ENCODE data around the gene SETD1A. TPM values are rescaled to one million over a fixed set of nuclear protein-coding genes. Genes with fewer than 3 reads are reported as not detected.
"Not testable (repeated sequence)": the region's sequence is repeated elsewhere in the genome, so short reads cannot be mapped to it uniquely, and the experiment has no call there.

SETD1A gene
- total RNA-seq, 1 experiment from 2014 or later = 1.0 TPM

GRCh38 chr16:30929167-30929566 lies 28.4 kb upstream of the SETD1A start:
- no peak for DNase-seq (ENCODE audit: low read depth)

GRCh38 chr16:30930160-30930571 lies 27.4 kb upstream of the SETD1A start:
- DNase-seq (ENCODE audit: low read depth) = no peak

GRCh38 chr16:30931068-30931650 lies 26.4 kb upstream of the SETD1A start:
- DNase-seq (ENCODE audit: low read depth) = no peak

- DNase-seq (ENCODE audit: low read depth) = peak; percentile 53
Measured at GRCh38 chr16:30934827-30935557, 22.6 kb upstream of the SETD1A start.

- DNase-seq (ENCODE audit: low read depth) = no peak
Measured at GRCh38 chr16:30937692-30938091, 19.9 kb upstream of the SETD1A start.

GRCh38 chr16:30939571-30939970 lies 18.0 kb upstream of the SETD1A start:
- DNase-seq (ENCODE audit: low read depth) = not testable (repeated sequence)

GRCh38 chr16:30941600-30942425 lies 15.7 kb upstream of the SETD1A start:
- peak; percentile 72 for DNase-seq (ENCODE audit: low read depth)

- no peak for DNase-seq (ENCODE audit: low read depth)
Measured at GRCh38 chr16:30942426-30942806, 15.1 kb upstream of the SETD1A start.

- DNase-seq (ENCODE audit: low read depth) = no peak
Measured at GRCh38 chr16:30944352-30944751, 13.2 kb upstream of the SETD1A start.

GRCh38 chr16:30946671-30947540 lies 10.6 kb upstream of the SETD1A start:
- no peak for DNase-seq (ENCODE audit: low read depth)

- no peak for DNase-seq (ENCODE audit: low read depth)
Measured at GRCh38 chr16:30947541-30947858, 10.1 kb upstream of the SETD1A start.

GRCh38 chr16:30947859-30948666 lies 9.5 kb upstream of the SETD1A start:
- peak; percentile 86 for DNase-seq (ENCODE audit: low read depth)

GRCh38 chr16:30948667-30949649 lies 8.6 kb upstream of the SETD1A start, which contains the start of gene ORAI3:
ORAI3 (plus strand) TSS chr16:30949068; CDS start chr16:30949290, 222 bp downstream.
- peak; percentile 59 for DNase-seq (ENCODE audit: low read depth)

GRCh38 chr16:30949650-30950515 lies 7.7 kb upstream of the SETD1A start:
- no peak for DNase-seq (ENCODE audit: low read depth)

- no peak for DNase-seq (ENCODE audit: low read depth)
Measured at GRCh38 chr16:30950516-30951065, 7.0 kb upstream of the SETD1A start.

GRCh38 chr16:30951193-30951592 lies 6.4 kb upstream of the SETD1A start:
- DNase-seq (ENCODE audit: low read depth) = no peak

GRCh38 chr16:30951750-30952149 lies 5.8 kb upstream of the SETD1A start:
- DNase-seq (ENCODE audit: low read depth) = no peak

- no peak for DNase-seq (ENCODE audit: low read depth)
Measured at GRCh38 chr16:30953111-30953510, 4.4 kb upstream of the SETD1A start.
